WTC11 (cell line): ENCODE data around the gene THOP1.

Source experiments
- ESRRA ChIP-seq: sonication (generic); formaldehyde crosslinking; IDR thresholded peaks from 2 replicates; pipeline ENCODE4 v1.8.1; 2022; ENCODE audit warnings: mild to moderate bottlenecking, missing genetic modification reagents, borderline replicate concordance
- FOXJ3 ChIP-seq: sonication (generic); formaldehyde crosslinking; IDR thresholded peaks from 2 replicates; pipeline ENCODE4 v1.9.0; 2021; ENCODE audit warnings: missing genetic modification reagents, mild to moderate bottlenecking, borderline replicate concordance
- KAT7 ChIP-seq: sonication (generic); formaldehyde crosslinking; IDR thresholded peaks from 2 replicates; pipeline ENCODE4 v1.8.1; 2023; ENCODE audit warnings: missing genetic modification reagents, mild to moderate bottlenecking, borderline replicate concordance
- MXD4 ChIP-seq: fragments of 250-450 bp; sonication (Bioruptor Pico); IDR thresholded peaks from 2 replicates; pipeline ENCODE4 v1.8.0; 2021; ENCODE audit warnings: mild to moderate bottlenecking, moderate library complexity, borderline replicate concordance
- MYBL2 ChIP-seq: sonication (generic); formaldehyde crosslinking; IDR thresholded peaks from 2 replicates; pipeline ENCODE4 v1.8.1; 2023; ENCODE audit warnings: mild to moderate bottlenecking, moderate library complexity, missing genetic modification reagents
- TEAD4 ChIP-seq: sonication (generic); formaldehyde crosslinking; IDR thresholded peaks from 2 replicates; pipeline ENCODE4 v1.8.0; 2022; ENCODE audit warnings: mild to moderate bottlenecking, missing genetic modification reagents
- TF ChIP-seq, protein P1 (sequence below): fragments of 200-600 bp; IDR thresholded peaks from 2 replicates; pipeline ENCODE4 v1.8.0; 2022; ENCODE audit warnings: antibody characterized with exemption
- TF ChIP-seq, protein P2 (sequence below): fragments of 250-450 bp; sonication (Bioruptor Pico); IDR thresholded peaks from 2 replicates; pipeline ENCODE4 v1.9.0; 2021; ENCODE audit warnings: moderate library complexity, mild to moderate bottlenecking, inconsistent platforms, borderline replicate concordance
- TF ChIP-seq, protein P3 (sequence below): sonication (generic); formaldehyde crosslinking; IDR thresholded peaks from 2 replicates; pipeline ENCODE4 v1.8.0; 2022; ENCODE audit warnings: mild to moderate bottlenecking, missing genetic modification reagents

DNA sequence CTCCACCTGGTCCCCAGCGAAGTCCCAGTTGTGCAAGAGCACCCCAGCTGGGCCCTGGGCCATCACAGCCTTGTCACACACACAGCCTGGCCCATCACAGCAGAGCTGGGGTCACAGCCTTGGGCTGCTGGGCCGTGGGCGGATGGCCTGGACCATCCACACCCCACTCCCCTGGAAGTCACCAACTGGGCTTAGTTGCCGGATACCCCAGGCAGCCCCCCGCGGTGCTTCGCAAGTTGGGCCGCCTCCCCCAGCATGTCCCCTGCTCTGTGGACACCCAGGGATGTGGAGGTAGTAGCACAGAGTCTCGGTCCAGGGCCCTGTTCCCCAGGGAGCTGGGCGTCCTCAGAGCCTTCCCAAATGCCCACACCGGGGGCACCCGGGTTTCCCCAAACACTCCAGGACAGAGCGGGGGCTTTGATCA lies 29.9 kb downstream of the THOP1 start:
- TF ChIP-seq, protein P1, sequence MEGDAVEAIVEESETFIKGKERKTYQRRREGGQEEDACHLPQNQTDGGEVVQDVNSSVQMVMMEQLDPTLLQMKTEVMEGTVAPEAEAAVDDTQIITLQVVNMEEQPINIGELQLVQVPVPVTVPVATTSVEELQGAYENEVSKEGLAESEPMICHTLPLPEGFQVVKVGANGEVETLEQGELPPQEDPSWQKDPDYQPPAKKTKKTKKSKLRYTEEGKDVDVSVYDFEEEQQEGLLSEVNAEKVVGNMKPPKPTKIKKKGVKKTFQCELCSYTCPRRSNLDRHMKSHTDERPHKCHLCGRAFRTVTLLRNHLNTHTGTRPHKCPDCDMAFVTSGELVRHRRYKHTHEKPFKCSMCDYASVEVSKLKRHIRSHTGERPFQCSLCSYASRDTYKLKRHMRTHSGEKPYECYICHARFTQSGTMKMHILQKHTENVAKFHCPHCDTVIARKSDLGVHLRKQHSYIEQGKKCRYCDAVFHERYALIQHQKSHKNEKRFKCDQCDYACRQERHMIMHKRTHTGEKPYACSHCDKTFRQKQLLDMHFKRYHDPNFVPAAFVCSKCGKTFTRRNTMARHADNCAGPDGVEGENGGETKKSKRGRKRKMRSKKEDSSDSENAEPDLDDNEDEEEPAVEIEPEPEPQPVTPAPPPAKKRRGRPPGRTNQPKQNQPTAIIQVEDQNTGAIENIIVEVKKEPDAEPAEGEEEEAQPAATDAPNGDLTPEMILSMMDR = no peak
- no peak for TF ChIP-seq KAT7 (CRISPR knock-in tag)
- TF ChIP-seq, protein P2, sequence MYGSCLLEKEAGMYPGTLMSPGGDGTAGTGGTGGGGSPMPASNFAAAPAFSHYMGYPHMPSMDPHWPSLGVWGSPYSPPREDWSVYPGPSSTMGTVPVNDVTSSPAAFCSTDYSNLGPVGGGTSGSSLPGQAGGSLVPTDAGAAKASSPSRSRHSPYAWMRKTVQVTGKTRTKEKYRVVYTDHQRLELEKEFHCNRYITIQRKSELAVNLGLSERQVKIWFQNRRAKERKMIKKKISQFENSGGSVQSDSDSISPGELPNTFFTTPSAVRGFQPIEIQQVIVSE (CRISPR knock-in tag) = no peak
- no peak for TF ChIP-seq MYBL2 (CRISPR knock-in tag)
- no peak for TF ChIP-seq ESRRA (CRISPR knock-in tag)
- TF ChIP-seq MXD4 (CRISPR knock-in tag) = no peak
- no peak for TF ChIP-seq FOXJ3
- TF ChIP-seq TEAD4 (CRISPR knock-in tag) = no peak
- TF ChIP-seq, protein P3, sequence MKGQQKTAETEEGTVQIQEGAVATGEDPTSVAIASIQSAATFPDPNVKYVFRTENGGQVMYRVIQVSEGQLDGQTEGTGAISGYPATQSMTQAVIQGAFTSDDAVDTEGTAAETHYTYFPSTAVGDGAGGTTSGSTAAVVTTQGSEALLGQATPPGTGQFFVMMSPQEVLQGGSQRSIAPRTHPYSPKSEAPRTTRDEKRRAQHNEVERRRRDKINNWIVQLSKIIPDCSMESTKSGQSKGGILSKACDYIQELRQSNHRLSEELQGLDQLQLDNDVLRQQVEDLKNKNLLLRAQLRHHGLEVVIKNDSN (CRISPR knock-in tag) = no peak
